Mesenchymal stem cell (in vitro differentiated cells and primary cell): ENCODE measurements around the gene LPP.

Experiments used
- DNase-seq: peaks from one replicate; pipeline ENCODE4 v3.0.0-alpha.2; 2013
- H2AFZ ChIP-seq: one replicate; pipeline ENCODE4 v1.6.1; 2013; ENCODE audit warnings: low read depth, mild to moderate bottlenecking, control low read depth, inconsistent platforms, low read length, moderate library complexity
- H2AK5ac ChIP-seq: 2 replicates; pipeline ENCODE4 v1.6.1; 2013; ENCODE audit warnings: low read length, moderate library complexity, mild to moderate bottlenecking, inconsistent platforms; ENCODE audit not compliant: severe bottlenecking
- H2BK120ac ChIP-seq: one replicate; pipeline ENCODE4 v1.6.1; 2013; ENCODE audit warnings: low read depth, mild to moderate bottlenecking, inconsistent platforms, low read length, moderate library complexity
- H2BK12ac ChIP-seq, 2 experiments: one replicate each; pipeline ENCODE4 v1.6.1; 2013; ENCODE audit warnings: inconsistent platforms in 2 of 2, low read length in 2 of 2, mild to moderate bottlenecking in 2 of 2, moderate library complexity in 2 of 2, control low read depth in 1 of 2
- H2BK15ac ChIP-seq: one replicate; pipeline ENCODE4 v1.6.1; 2013; ENCODE audit warnings: mild to moderate bottlenecking, low read depth, inconsistent platforms; ENCODE audit not compliant: poor library complexity, severe bottlenecking
- H2BK5ac ChIP-seq: 2 replicates; pipeline ENCODE4 v1.6.1; 2013; ENCODE audit warnings: low read depth, mild to moderate bottlenecking, low read length, control low read depth, inconsistent platforms; ENCODE audit not compliant: poor library complexity, severe bottlenecking
- H3K14ac ChIP-seq, 2 experiments: one replicate each; pipeline ENCODE4 v1.6.1; 2013; ENCODE audit warnings: inconsistent platforms in 2 of 2, low read length in 2 of 2, control low read depth in 1 of 2, mild to moderate bottlenecking in 1 of 2, moderate library complexity in 1 of 2
- H3K18ac ChIP-seq, 2 experiments: one replicate each; pipeline ENCODE4 v1.6.1; 2013; ENCODE audit warnings: inconsistent platforms in 2 of 2, low read length in 2 of 2, control low read depth in 1 of 2, low read depth in 1 of 2, mild to moderate bottlenecking in 1 of 2
- H3K23ac ChIP-seq, 2 experiments: one replicate each; pipeline ENCODE4 v1.6.1; 2013; ENCODE audit warnings: inconsistent platforms in 2 of 2, low read length in 2 of 2, mild to moderate bottlenecking in 2 of 2, moderate library complexity in 2 of 2, control low read depth in 1 of 2
- H3K27ac ChIP-seq: 2 replicates; pipeline ENCODE4 v1.5.1; 2013; ENCODE audit warnings: mild to moderate bottlenecking, moderate library complexity, low read length, control low read depth, inconsistent platforms; ENCODE audit not compliant: poor library complexity, severe bottlenecking
- H3K27me3 ChIP-seq, 2 experiments: 2 replicates each; pipeline versions ENCODE4 v1.6.1 to v1.7.0; 2013; ENCODE audit warnings: low read length in 2 of 2, mild to moderate bottlenecking in 2 of 2, moderate library complexity in 2 of 2, control low read depth in 1 of 2, inconsistent platforms in 1 of 2; ENCODE audit not compliant: control insufficient read depth in 1 of 2, insufficient read depth in 1 of 2
- H3K36me3 ChIP-seq, 2 experiments: 2 replicates each; pipeline versions ENCODE4 v1.6.1 to v1.7.0; 2013; ENCODE audit warnings: low read length in 2 of 2, control low read depth in 1 of 2, inconsistent platforms in 1 of 2, low read depth in 1 of 2, mild to moderate bottlenecking in 1 of 2; ENCODE audit not compliant: insufficient read depth in 2 of 2, control insufficient read depth in 1 of 2
- H3K4ac ChIP-seq, 2 experiments: one replicate each; pipeline ENCODE4 v1.6.1; 2013; ENCODE audit warnings: inconsistent platforms in 2 of 2, low read length in 2 of 2, mild to moderate bottlenecking in 2 of 2, moderate library complexity in 2 of 2, control low read depth in 1 of 2, low read depth in 1 of 2
- H3K4me1 ChIP-seq: 2 replicates; pipeline ENCODE4 v1.6.1; 2013; ENCODE audit warnings: low read depth, low read length, control low read depth; ENCODE audit not compliant: control insufficient read depth, insufficient read depth
- H3K4me2 ChIP-seq: 2 replicates; pipeline ENCODE4 v1.6.1; 2013; ENCODE audit warnings: low read length, mild to moderate bottlenecking, inconsistent platforms; ENCODE audit not compliant: poor library complexity, severe bottlenecking
- H3K4me3 ChIP-seq, 2 experiments: 2 replicates each; pipeline versions ENCODE4 v1.5.1 to v1.7.0; 2013; ENCODE audit warnings: low read length in 2 of 2, mild to moderate bottlenecking in 2 of 2, control low read depth in 1 of 2, low read depth in 1 of 2; ENCODE audit not compliant: insufficient read depth in 1 of 2
- H3K79me1 ChIP-seq: replicated peaks from 2 replicates; pipeline ENCODE4 v1.6.1; 2013; ENCODE audit warnings: mild to moderate bottlenecking, control low read depth, low read length, inconsistent platforms; ENCODE audit not compliant: poor library complexity, severe bottlenecking
- H3K9ac ChIP-seq: 2 replicates; pipeline ENCODE4 v1.7.0; 2013; ENCODE audit warnings: mild to moderate bottlenecking, low read length, moderate library complexity
- H3K9me3 ChIP-seq: 2 replicates; pipeline ENCODE4 v1.7.0; 2013; ENCODE audit warnings: mild to moderate bottlenecking, low read length; ENCODE audit not compliant: control insufficient read depth
- H4K8ac ChIP-seq: one replicate; pipeline ENCODE4 v1.6.1; 2013; ENCODE audit warnings: inconsistent platforms, mild to moderate bottlenecking, low read length, moderate library complexity
- H4K91ac ChIP-seq: one replicate; pipeline ENCODE4 v1.6.1; 2013; ENCODE audit warnings: mild to moderate bottlenecking, low read length, inconsistent platforms
- WGBS: methylation state at CpG from one replicate; pipeline ENCODE4 v1.1.7; 2013; ENCODE audit warnings: mixed read lengths; 5-methylcytosine and 5-hydroxymethylcytosine counted together

LPP gene

GRCh38 chr3:188389711-188390342 is 235.9 kb downstream of the LPP start:
- H2BK120ac ChIP-seq, result no peak overlapping the region
- no peak overlapping the region for H2BK5ac ChIP-seq
- H3K27ac ChIP-seq, result no peak overlapping the region
- no peak overlapping the region for H2BK12ac ChIP-seq
- no peak overlapping the region for H3K4me3 ChIP-seq
- H3K9ac ChIP-seq, result no peak overlapping the region
- H3K79me1 ChIP-seq, result peaks cover 13% of the 10 kb centered on the region
- no peak overlapping the region for H3K4ac ChIP-seq
- H3K4me1 ChIP-seq, result peaks cover 3% of the 10 kb centered on the region
- no peak overlapping the region for H2AFZ ChIP-seq
- peak overlapping the region; percentile 4 for H4K8ac ChIP-seq
- WGBS, result 82% methylated on average over 5 of the region's 5 CpGs
- no peaks in the 10 kb centered on the region for H3K36me3 ChIP-seq
- H3K23ac ChIP-seq, result no peak overlapping the region
- H3K9me3 ChIP-seq, result no peaks in the 10 kb centered on the region
- no peak overlapping the region for H3K14ac ChIP-seq
- H3K27me3 ChIP-seq, result no peaks in the 10 kb centered on the region
- no peak overlapping the region for H2AK5ac ChIP-seq
- H3K4me2 ChIP-seq, result no peak overlapping the region
- DNase-seq, result no peak
- no peak overlapping the region for H3K18ac ChIP-seq
- no peak overlapping the region for H4K91ac ChIP-seq
- H2BK15ac ChIP-seq, result no peak overlapping the region

GRCh38 chr3:188390343-188390718 is 236.4 kb downstream of the LPP start:
- no peak overlapping the region for H2BK120ac ChIP-seq
- H3K36me3 ChIP-seq, result no peaks in the 10 kb centered on the region
- 86% methylated on average over 4 of the region's 4 CpGs for WGBS
- no peak overlapping the region for H3K27ac ChIP-seq
- H4K8ac ChIP-seq, result no peak overlapping the region
- no peak overlapping the region for H3K4me3 ChIP-seq
- H4K91ac ChIP-seq, result no peak overlapping the region
- H2BK12ac ChIP-seq, result no peak overlapping the region
- H2BK5ac ChIP-seq, result no peak overlapping the region
- no peak overlapping the region for H3K23ac ChIP-seq
- no peak overlapping the region for H3K14ac ChIP-seq
- H3K9ac ChIP-seq, result no peak overlapping the region
- H2AFZ ChIP-seq, result no peak overlapping the region
- no peak overlapping the region for H2BK15ac ChIP-seq
- no peaks in the 10 kb centered on the region for H3K9me3 ChIP-seq
- H3K27me3 ChIP-seq, result no peaks in the 10 kb centered on the region
- H3K79me1 ChIP-seq, result peaks cover 11% of the 10 kb centered on the region
- H2AK5ac ChIP-seq, result no peak overlapping the region
- H3K4me1 ChIP-seq, result peaks cover 3% of the 10 kb centered on the region
- no peak for DNase-seq
- no peak overlapping the region for H3K4me2 ChIP-seq
- no peak overlapping the region for H3K18ac ChIP-seq
- no peak overlapping the region for H3K4ac ChIP-seq

GRCh38 chr3:188390775-188391443 is 237.0 kb downstream of the LPP start:
- H2BK15ac ChIP-seq, result no peak overlapping the region
- no peak overlapping the region for H3K9ac ChIP-seq
- no peak overlapping the region for H3K4me2 ChIP-seq
- no peak overlapping the region for H3K4ac ChIP-seq
- no peak overlapping the region for H3K27ac ChIP-seq
- H3K18ac ChIP-seq, result no peak overlapping the region
- H2BK120ac ChIP-seq, result no peak overlapping the region
- H3K4me3 ChIP-seq, result no peak overlapping the region
- peaks cover 12% of the 10 kb centered on the region for H3K79me1 ChIP-seq
- no peak overlapping the region for H2AK5ac ChIP-seq
- 80% methylated on average over 8 of the region's 8 CpGs for WGBS
- H4K8ac ChIP-seq, result no peak overlapping the region
- H3K36me3 ChIP-seq, result no peaks in the 10 kb centered on the region
- H2BK5ac ChIP-seq, result no peak overlapping the region
- H3K9me3 ChIP-seq, result no peaks in the 10 kb centered on the region
- H2BK12ac ChIP-seq, result no peak overlapping the region
- peaks cover 3% of the 10 kb centered on the region for H3K4me1 ChIP-seq
- H3K23ac ChIP-seq, result no peak overlapping the region
- no peak overlapping the region for H2AFZ ChIP-seq
- no peak for DNase-seq
- H4K91ac ChIP-seq, result no peak overlapping the region
- H3K14ac ChIP-seq, result no peak overlapping the region
- H3K27me3 ChIP-seq, result no peaks in the 10 kb centered on the region

GRCh38 chr3:188391592-188391991 is 237.6 kb downstream of the LPP start:
- no peaks in the 10 kb centered on the region for H3K27me3 ChIP-seq
- H3K18ac ChIP-seq, result no peak overlapping the region
- H2BK120ac ChIP-seq, result no peak overlapping the region
- DNase-seq, result no peak
- H3K36me3 ChIP-seq, result no peaks in the 10 kb centered on the region
- H2BK12ac ChIP-seq, result no peak overlapping the region
- no peaks in the 10 kb centered on the region for H3K9me3 ChIP-seq
- H3K23ac ChIP-seq, result no peak overlapping the region
- H3K4me2 ChIP-seq, result no peak overlapping the region
- H4K8ac ChIP-seq, result no peak overlapping the region
- H2BK15ac ChIP-seq, result no peak overlapping the region
- H3K79me1 ChIP-seq, result peaks cover 12% of the 10 kb centered on the region
- no peak overlapping the region for H3K9ac ChIP-seq
- H3K4ac ChIP-seq, result no peak overlapping the region
- no peak overlapping the region for H4K91ac ChIP-seq
- H3K27ac ChIP-seq, result no peak overlapping the region
- 95% methylated on average over 2 of the region's 2 CpGs for WGBS
- H3K4me1 ChIP-seq, result peaks cover 3% of the 10 kb centered on the region
- H2AFZ ChIP-seq, result no peak overlapping the region
- no peak overlapping the region for H2BK5ac ChIP-seq
- no peak overlapping the region for H3K4me3 ChIP-seq
- H2AK5ac ChIP-seq, result no peak overlapping the region
- no peak overlapping the region for H3K14ac ChIP-seq
